HS-27A (cell line): ENCODE data around the gene RRBP1.

Experiments used
- DNase-seq: peaks from one replicate; pipeline ENCODE4 v3.0.0-alpha.2; 2012; ENCODE audit warnings: low read depth, missing footprints

The RRBP1 gene

GRCh38 chr20:17634661-17635331, 47.2 kb downstream of the RRBP1 start:
- DNase-seq: no peak

GRCh38 chr20:17633850-17634500, 48.1 kb downstream of the RRBP1 start:
- DNase-seq: no peak

- no peak for DNase-seq
Observed at GRCh38 chr20:17633221-17633849, 48.7 kb downstream of the RRBP1 start.

GRCh38 chr20:17631576-17632319, 50.3 kb downstream of the RRBP1 start:
- DNase-seq: no peak

- DNase-seq: no peak
Observed at GRCh38 chr20:17630806-17631195, 51.2 kb downstream of the RRBP1 start.

- DNase-seq: no peak
Observed at GRCh38 chr20:17630151-17630805, 51.8 kb downstream of the RRBP1 start.

- no peak for DNase-seq
Observed at GRCh38 chr20:17629678-17630089, 52.4 kb downstream of the RRBP1 start.

- no peak for DNase-seq
Observed at GRCh38 chr20:17629025-17629424, 53.0 kb downstream of the RRBP1 start.

GRCh38 chr20:17628101-17628841, 53.8 kb downstream of the RRBP1 start:
- no peak for DNase-seq

GRCh38 chr20:17627101-17627955, 54.7 kb downstream of the RRBP1 start:
- DNase-seq: no peak

- no peak for DNase-seq
Observed at GRCh38 chr20:17626217-17627007, 55.6 kb downstream of the RRBP1 start.

GRCh38 chr20:17625246-17626051, 56.6 kb downstream of the RRBP1 start:
- DNase-seq: no peak

GRCh38 chr20:17624551-17625245, 57.3 kb downstream of the RRBP1 start:
- DNase-seq: no peak

GRCh38 chr20:17624070-17624469, 58.0 kb downstream of the RRBP1 start:
- no peak for DNase-seq

GRCh38 chr20:17622851-17623508, 59.1 kb downstream of the RRBP1 start:
- DNase-seq: no peak

GRCh38 chr20:17622086-17622850, 59.8 kb downstream of the RRBP1 start:
- no peak for DNase-seq
